Ishikawa (cell line): ENCODE results near the gene GCNA.

Experiments
- CEBPB ChIP-seq: IDR thresholded peaks from 2 replicates; pipeline ENCODE4 v1.6.1; 2012
- CREB1 ChIP-seq: IDR thresholded peaks from 2 replicates; pipeline ENCODE4 v1.6.1; 2012; ENCODE audit warnings: low read depth
- EGR1 ChIP-seq: IDR thresholded peaks from 2 replicates; pipeline ENCODE4 v1.6.1; 2012
- EP300 ChIP-seq: IDR thresholded peaks from 2 replicates; pipeline ENCODE4 v1.6.1; 2012; ENCODE audit warnings: borderline replicate concordance
- FOXM1 ChIP-seq: IDR thresholded peaks from 2 replicates; pipeline ENCODE4 v1.6.1; 2012; ENCODE audit warnings: low read depth, borderline replicate concordance
- MAX ChIP-seq: IDR thresholded peaks from 2 replicates; pipeline ENCODE4 v1.6.1; 2012
- NFIC ChIP-seq: IDR thresholded peaks from 2 replicates; pipeline ENCODE4 v1.6.1; 2012
- RAD21 ChIP-seq: IDR thresholded peaks from 2 replicates; pipeline ENCODE4 v1.6.1; 2012; ENCODE audit warnings: low read depth
- REST ChIP-seq: IDR thresholded peaks from 2 replicates; pipeline ENCODE4 v1.6.1; 2012; ENCODE audit warnings: low read depth, mild to moderate bottlenecking
- TAF1 ChIP-seq: IDR thresholded peaks from 2 replicates; pipeline ENCODE4 v1.6.1; 2012; ENCODE audit warnings: low read depth, mild to moderate bottlenecking
- TCF12 ChIP-seq: IDR thresholded peaks from 2 replicates; pipeline ENCODE4 v1.6.1; 2012; ENCODE audit warnings: low read depth
- TEAD4 ChIP-seq: IDR thresholded peaks from 2 replicates; pipeline ENCODE4 v1.6.1; 2012
- USF1 ChIP-seq: IDR thresholded peaks from 2 replicates; pipeline ENCODE4 v1.6.1; 2012
- YY1 ChIP-seq: IDR thresholded peaks from 2 replicates; pipeline ENCODE4 v1.6.1; 2012; ENCODE audit warnings: low read depth
- ZBTB7A ChIP-seq: IDR thresholded peaks from 2 replicates; pipeline ENCODE4 v1.6.1; 2012; ENCODE audit warnings: low read depth

Gene GCNA

GRCh38 chrX:71586929-71587328, 8.7 kb downstream of the GCNA start:
- TF ChIP-seq EGR1, result no peak
- no peak for TF ChIP-seq CREB1
- TF ChIP-seq TCF12, result no peak
- no peak for TF ChIP-seq ZBTB7A
- no peak for TF ChIP-seq CEBPB
- TF ChIP-seq REST, result no peak

- TF ChIP-seq RAD21 (no peak), MAX (no peak), REST (no peak), ZBTB7A (no peak), TAF1 (no peak), EP300 (no peak), FOXM1 (no peak), EGR1 (no peak), USF1 (no peak), YY1 (no peak)
Observed at GRCh38 chrX:71599965-71600364, 21.7 kb downstream of the GCNA start.

GRCh38 chrX:71603618-71604017, 25.4 kb downstream of the GCNA start:
- TF ChIP-seq ZBTB7A (no peak), USF1 (no peak), TCF12 (no peak), CEBPB (no peak), EP300 (no peak), CREB1 (no peak), TEAD4 (no peak), YY1 (no peak), NFIC (no peak), EGR1 (no peak), MAX (no peak), FOXM1 (no peak), RAD21 (no peak)

- TF ChIP-seq CREB1 (no peak), TAF1 (no peak), USF1 (no peak), MAX (no peak), CEBPB (no peak), RAD21 (no peak), NFIC (no peak), EGR1 (no peak), ZBTB7A (no peak), TEAD4 (no peak), REST (no peak), FOXM1 (no peak), TCF12 (no peak), YY1 (no peak), EP300 (no peak)
Observed at GRCh38 chrX:71604141-71604540, 25.9 kb downstream of the GCNA start.
